Calu3 (cell line): ENCODE results near the gene RET. TPM values are rescaled to one million over a fixed set of nuclear protein-coding genes. Genes with fewer than 3 reads are reported as not detected.

Experiments used
- Bru-seq: library from RNA; stranded (reverse); fragments of 400-500 nt; gene quantifications from one replicate; lab custom pipeline; 2021; lab: Mats Ljungman, UMichigan
- BruChase-seq, 2 experiments: library from RNA; stranded (reverse); fragments of 400-500 nt; gene quantifications; one replicate each; lab custom pipeline; 2021; lab: Mats Ljungman, UMichigan
- BruUV-seq: library from RNA; stranded (reverse); fragments of 400-500 nt; replicated peaks from 2 replicates; lab custom pipeline; 2021; lab: Mats Ljungman, UMichigan
- CTCF ChIA-PET: fragments of 300-600 bp; sonication (Branson Sonifier 250); formaldehyde crosslinking; loops from one replicate; lab custom pipeline; 2022; ENCODE audit warnings: antibody characterized with exemption; lab: Charles Lee
- DNase-seq: peaks from one replicate; pipeline ENCODE4 v3.0.0; 2022
- H3K27ac Mint-ChIP-seq: one replicate; pipeline ENCODE4 v1.8.0; 2022; ENCODE audit warnings: mixed read lengths; ENCODE audit not compliant: unreplicated experiment
- H3K27me3 Mint-ChIP-seq: one replicate; pipeline ENCODE4 v1.8.0; 2022; ENCODE audit warnings: mixed read lengths; ENCODE audit not compliant: unreplicated experiment
- H3K36me3 Mint-ChIP-seq: one replicate; pipeline ENCODE4 v1.8.0; 2022; ENCODE audit warnings: mild to moderate bottlenecking, moderate library complexity, mixed read lengths; ENCODE audit not compliant: insufficient read depth, unreplicated experiment
- H3K4me1 Mint-ChIP-seq: one replicate; pipeline ENCODE4 v1.8.0; 2022; ENCODE audit warnings: mild to moderate bottlenecking, low read depth, mixed read lengths; ENCODE audit not compliant: unreplicated experiment
- H3K4me3 Mint-ChIP-seq: one replicate; pipeline ENCODE4 v1.8.0; 2022; ENCODE audit warnings: mild to moderate bottlenecking, low read depth, moderate library complexity, mixed read lengths; ENCODE audit not compliant: unreplicated experiment
- H3K9me3 Mint-ChIP-seq: one replicate; pipeline ENCODE4 v1.8.0; 2022; ENCODE audit warnings: low read depth, mixed read lengths; ENCODE audit not compliant: unreplicated experiment
- CTCF ChIP-seq: fragments of 200-600 bp; IDR thresholded peaks from one replicate; pipeline ENCODE4 v1.8.0; 2022; ENCODE audit warnings: antibody characterized with exemption; ENCODE audit not compliant: unreplicated experiment
- intact Hi-C: fragments of 100-400 bp; cut with micrococcal nuclease; formaldehyde crosslinking; loops from one replicate; pipeline ENCODE4 v1.10.0; 2022; ENCODE audit not compliant: unreplicated experiment
- long read RNA-seq: library from polyadenylated mRNA; stranded (forward); transcript quantifications from one replicate; pipeline ENCODE4 v2.0.0, GENCODE V29; 2022
- total RNA-seq: library from RNA; stranded (reverse); gene quantifications from 2 replicates; pipeline ENCODE4 v1.2.3, GENCODE V29; 2022

Gene RET
- total RNA-seq (0.07 TPM in 1 of 2 replicates, not detected in the other), Bru-seq, nascent RNA (percentile 5 among the genes with signal in this experiment), BruChase-seq, experiment 1, labeled RNA remaining after a 6-hour chase (percentile 3 among the genes with signal in this experiment), BruChase-seq, experiment 2, labeled RNA remaining after a 2-hour chase (not detected)
- long read RNA-seq, result 0 reads

GRCh38 chr10:43076876-43077420 lies at the start of gene RET:
TSS of gene RET (plus strand) at chr10:43077069. CDS start at chr10:43077259, 190 bp downstream.
- BruUV-seq, result no TSS peak
- peaks cover 5% of the 10 kb centered on the region for H3K36me3 Mint-ChIP-seq
- no peak within 1 kb of the TSS for H3K27ac Mint-ChIP-seq
- H3K4me3 Mint-ChIP-seq, result peak within 1 kb of the TSS; percentile 52
- no peaks in the 10 kb centered on the region for H3K4me1 Mint-ChIP-seq
- no peak for TF ChIP-seq CTCF
- DNase-seq, result peak; percentile 31
- H3K9me3 Mint-ChIP-seq, result no peaks in the 10 kb centered on the region
- H3K27me3 Mint-ChIP-seq, result peaks cover 91% of the 10 kb centered on the region
- intact Hi-C loops, result loop anchor here (5.0 kb wide), 2 partner anchors 50 to 205 kb away; no protein-coding TSS in a partner anchor
- CTCF ChIA-PET, result interaction anchor here (0.7 kb wide), 1 partner anchor 97 kb away, joined by 4 read pairs; no protein-coding TSS in a partner anchor

- peaks cover 22% of the 10 kb centered on the region for H3K27me3 Mint-ChIP-seq
- TF ChIP-seq CTCF, result no peak
- CTCF ChIA-PET, result interaction anchor here (1.0 kb wide), 1 partner anchor 48 kb away, joined by 3 read pairs; no protein-coding TSS in a partner anchor
- peaks cover under 1% of the 10 kb centered on the region for H3K9me3 Mint-ChIP-seq
- intact Hi-C loops, result loop anchor here (5.0 kb wide), 1 partner anchor 50 kb away; the partner anchor contains the start of gene RET
- peaks cover 12% of the 10 kb centered on the region for H3K4me1 Mint-ChIP-seq
- no peak for DNase-seq
- peak overlapping the region; percentile 61 for H3K4me3 Mint-ChIP-seq
- peak overlapping the region; percentile 16 for H3K27ac Mint-ChIP-seq
- peaks cover 7% of the 10 kb centered on the region for H3K36me3 Mint-ChIP-seq
- no TSS peak for BruUV-seq
These were observed 49.4 kb upstream of the RET start for GRCh38 chr10:43027331-43027955.

- TF ChIP-seq CTCF, result no peak
- H3K4me3 Mint-ChIP-seq, result no peak overlapping the region
- H3K4me1 Mint-ChIP-seq, result peaks cover 12% of the 10 kb centered on the region
- peaks cover 6% of the 10 kb centered on the region for H3K9me3 Mint-ChIP-seq
- intact Hi-C loops, result loop anchor here (5.0 kb wide), 1 partner anchor 49 kb away; the partner anchor contains the start of gene RET
- peaks cover 7% of the 10 kb centered on the region for H3K36me3 Mint-ChIP-seq
- H3K27ac Mint-ChIP-seq, result no peak overlapping the region
- no TSS peak for BruUV-seq
- peaks cover 15% of the 10 kb centered on the region for H3K27me3 Mint-ChIP-seq
- CTCF ChIA-PET, result no interaction called here
- DNase-seq, result no peak
These were observed 48.7 kb upstream of the RET start for GRCh38 chr10:43028143-43028542.

GRCh38 chr10:43029043-43029442 lies 47.8 kb upstream of the RET start:
- H3K27ac Mint-ChIP-seq, result no peak overlapping the region
- H3K4me3 Mint-ChIP-seq, result no peak overlapping the region
- peaks cover 6% of the 10 kb centered on the region for H3K27me3 Mint-ChIP-seq
- TF ChIP-seq CTCF, result no peak
- peaks cover 12% of the 10 kb centered on the region for H3K4me1 Mint-ChIP-seq
- intact Hi-C loops, result loop anchor here (5.0 kb wide), 1 partner anchor 48 kb away; the partner anchor contains the start of gene RET
- no TSS peak for BruUV-seq
- peaks cover 7% of the 10 kb centered on the region for H3K36me3 Mint-ChIP-seq
- CTCF ChIA-PET, result no interaction called here
- H3K9me3 Mint-ChIP-seq, result peaks cover 6% of the 10 kb centered on the region
- DNase-seq, result no peak
